SHP77 (cell line): ENCODE measurements around the gene TNFRSF25.
"Not testable (repeated sequence)": the region's sequence is repeated elsewhere in the genome, so short reads cannot be mapped to it uniquely, and the experiment has no call there.

Experiments
- DNase-seq, 2 experiments: peaks; one replicate each; lab custom pipeline; 2025; lab: John Stamatoyannopoulos, UW

Gene TNFRSF25

DNA sequence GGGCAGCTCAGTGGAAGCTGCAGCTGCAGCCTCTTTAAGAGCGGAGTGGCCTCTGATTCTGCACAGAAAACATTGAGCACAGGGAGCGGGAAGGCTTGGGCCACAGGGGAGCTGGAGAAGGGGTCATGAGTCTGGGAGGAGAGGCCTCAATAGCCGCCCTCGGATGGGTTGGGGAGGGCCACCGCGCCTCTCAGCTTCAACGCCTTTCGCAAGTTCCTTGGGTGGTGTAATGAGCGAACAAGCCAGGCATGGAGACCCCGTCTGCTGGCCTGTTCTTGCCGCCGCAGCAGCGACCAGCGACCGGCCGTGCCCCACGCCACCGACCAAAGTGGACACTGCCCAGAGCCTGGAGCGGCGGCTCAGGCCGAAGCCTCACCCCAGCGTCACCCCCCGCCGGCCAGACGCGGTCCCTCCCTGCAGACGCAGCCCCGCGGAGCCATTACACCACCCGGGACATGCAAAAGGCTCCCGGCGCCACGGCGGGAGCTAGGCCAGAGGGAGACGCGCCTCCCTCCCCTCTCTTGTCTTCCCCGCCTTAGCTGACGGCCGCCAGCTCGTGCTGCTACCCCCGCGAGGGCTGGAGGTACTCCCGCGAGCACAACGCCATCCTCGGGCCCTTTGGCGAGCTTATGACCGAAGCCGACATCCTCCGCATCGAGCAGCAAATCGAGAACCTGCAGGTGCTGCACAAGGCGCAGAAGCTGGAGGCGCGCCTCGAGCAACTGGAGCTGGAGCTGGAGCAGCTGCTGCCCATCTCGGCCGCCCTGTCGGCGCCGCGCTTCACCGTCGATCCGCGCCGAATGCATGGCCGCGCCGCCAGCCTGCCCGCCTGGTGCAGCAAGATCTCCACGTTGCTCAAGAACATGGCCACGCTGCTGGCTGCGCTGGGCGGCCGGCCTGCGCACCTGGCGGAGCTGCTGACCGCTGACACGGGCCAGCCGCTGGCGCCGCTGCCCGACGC lies 11.8 kb downstream of the TNFRSF25 start:
- not testable (repeated sequence) for DNase-seq

DNA sequence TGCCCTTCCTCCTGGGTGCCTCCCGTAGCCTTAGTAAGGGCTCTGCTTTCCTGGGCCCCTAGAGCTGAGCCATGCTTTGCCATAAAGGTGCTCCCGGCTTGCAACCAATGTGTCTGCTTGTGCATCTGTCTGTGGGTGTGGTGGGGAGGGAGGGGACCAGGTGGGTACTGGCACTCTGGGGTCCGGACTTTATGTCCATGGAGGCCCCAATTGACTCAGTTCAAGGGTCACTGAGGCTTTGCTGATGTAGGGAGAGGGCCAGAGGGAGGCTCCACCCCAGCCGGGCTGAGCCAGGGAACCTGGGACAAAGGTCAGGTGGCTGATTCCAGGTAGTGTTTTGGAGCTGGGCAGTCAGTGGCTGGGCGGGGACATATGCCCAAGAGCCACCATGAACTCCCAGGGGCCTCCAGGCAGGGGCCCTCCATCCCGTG lies 15.0 kb downstream of the TNFRSF25 start:
- no peak for DNase-seq

DNA sequence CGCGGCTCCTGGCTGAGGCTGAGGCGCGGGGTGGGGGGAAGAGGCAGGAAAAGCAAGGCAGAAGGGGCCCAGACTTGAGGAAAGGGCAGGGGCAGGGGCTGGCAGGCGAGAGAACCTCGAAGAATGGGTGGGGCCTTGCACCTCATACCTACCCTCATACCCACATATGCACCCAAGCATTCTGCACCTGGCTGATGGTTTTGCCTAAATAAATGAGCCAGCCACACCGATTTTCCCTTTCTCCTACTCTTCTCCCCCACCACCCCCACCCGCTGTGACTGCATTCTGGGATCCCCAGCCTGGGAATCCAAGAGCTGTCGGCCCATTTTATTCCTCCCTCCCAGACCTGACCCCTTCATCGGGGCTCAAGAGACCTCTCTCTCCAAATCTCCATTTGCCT lies 15.5 kb downstream of the TNFRSF25 start:
- not testable (repeated sequence) for DNase-seq

DNA sequence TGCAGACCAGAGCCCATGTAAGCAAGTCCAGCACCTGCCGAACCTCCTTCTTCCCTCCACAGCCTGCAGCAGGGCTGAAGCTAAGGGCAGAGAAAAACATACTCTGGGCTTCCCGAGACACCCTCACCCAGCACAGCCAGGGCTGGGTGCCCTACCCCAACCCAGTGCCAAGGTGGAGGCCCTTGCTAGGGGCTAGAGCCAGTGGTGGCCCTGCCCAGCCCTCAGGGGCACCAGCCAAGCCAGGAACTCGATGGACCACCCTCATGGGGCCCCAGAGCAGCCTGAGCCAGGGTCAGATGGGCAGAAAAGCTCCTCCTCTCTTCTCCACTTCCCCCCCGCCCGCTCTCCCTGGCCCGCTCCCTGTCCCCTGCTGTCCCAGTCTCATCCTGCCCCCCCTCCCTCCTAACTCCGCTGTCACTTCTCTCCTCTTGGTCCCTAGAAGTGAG lies 15.9 kb downstream of the TNFRSF25 start:
- DNase-seq: no peak

DNA sequence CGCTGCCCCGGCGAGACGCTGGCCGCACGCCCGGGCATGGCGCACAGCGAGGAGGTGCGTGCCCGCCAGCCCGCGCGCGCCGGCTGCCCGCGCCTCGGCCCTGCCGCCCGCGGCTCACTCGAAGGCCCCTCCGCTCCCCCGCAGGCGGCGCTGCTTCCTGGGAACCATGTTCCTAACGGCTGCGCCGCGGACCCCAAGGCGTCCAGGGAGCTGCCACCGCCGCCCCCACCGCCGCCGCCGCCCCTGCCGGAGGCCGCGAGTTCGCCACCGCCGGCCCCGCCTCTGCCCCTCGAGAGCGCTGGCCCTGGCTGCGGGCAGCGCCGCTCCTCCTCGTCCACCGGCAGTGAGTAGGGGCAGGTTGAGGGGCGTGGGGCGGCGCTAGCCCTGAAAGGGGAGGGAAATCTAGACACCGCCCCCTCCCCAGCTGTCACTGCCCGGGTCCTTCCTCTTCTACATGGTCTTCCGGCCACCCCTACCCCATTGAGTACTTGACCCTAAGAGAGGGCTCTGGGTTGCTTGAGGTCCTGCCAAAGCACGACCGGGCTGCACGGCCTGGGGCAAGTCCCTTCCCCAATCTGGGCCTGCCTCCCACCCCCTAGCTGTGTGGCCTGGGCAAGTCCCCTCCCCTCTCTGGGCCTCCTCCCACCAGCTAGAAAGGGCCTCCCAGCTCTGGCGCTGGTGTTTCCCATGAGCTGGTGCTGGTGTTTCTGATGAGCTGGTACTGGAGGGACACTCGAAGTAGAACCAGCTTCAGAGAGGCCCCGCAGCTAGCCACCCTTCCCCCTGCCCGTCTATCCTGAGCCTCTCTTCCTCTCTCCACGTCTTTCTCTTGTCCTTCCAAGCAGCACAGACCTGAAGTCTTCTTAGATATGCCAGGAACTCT lies 17.0 kb downstream of the TNFRSF25 start:
- peak; percentile 36 to 52 for DNase-seq

DNA sequence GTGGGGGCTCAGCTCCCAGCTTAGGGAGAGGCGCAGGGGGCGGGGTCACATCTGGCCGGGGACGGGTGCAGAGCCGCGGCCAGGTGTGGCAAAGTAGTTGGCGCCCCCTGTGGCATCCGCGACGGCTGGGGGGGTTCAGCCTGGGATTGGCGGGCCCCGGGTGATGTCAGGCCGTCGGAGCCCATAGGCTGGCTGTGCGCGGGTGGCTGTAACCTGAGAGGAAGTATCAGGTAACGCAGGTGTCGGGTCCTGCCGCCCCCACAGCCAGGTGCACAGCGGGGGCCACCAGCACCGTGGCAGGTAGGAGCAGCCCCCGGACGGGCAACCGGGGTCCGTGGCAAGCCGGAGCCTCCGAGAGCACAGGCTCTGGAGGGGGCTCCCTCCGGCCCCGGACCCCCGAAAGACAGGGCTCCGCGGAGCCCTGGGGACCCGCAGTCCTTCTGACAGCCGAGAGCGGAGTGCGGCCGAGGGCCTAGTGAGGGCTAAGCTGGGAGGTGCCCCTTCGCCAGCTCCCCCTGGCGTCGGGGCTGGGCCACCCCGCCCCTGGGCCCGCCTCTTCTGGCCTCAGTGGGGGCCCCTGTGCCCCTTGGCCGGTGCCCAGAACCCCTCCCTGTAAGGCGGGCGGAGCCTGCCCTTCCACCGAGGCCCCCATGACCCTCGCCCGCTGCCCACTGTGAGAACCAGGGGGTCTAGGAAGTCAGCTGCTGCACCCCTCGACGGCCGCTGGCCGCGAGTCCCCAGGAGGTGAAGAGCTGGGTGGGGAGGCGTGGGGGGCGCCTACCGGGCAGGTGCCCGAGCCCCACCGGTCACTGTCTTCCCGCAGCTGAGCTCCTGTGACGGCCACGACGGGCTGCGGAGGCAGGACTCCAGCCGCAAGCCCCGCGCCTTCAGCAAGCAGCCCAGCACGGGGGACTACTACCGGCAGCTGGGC lies 17.9 kb downstream of the TNFRSF25 start:
- no peak for DNase-seq

DNA sequence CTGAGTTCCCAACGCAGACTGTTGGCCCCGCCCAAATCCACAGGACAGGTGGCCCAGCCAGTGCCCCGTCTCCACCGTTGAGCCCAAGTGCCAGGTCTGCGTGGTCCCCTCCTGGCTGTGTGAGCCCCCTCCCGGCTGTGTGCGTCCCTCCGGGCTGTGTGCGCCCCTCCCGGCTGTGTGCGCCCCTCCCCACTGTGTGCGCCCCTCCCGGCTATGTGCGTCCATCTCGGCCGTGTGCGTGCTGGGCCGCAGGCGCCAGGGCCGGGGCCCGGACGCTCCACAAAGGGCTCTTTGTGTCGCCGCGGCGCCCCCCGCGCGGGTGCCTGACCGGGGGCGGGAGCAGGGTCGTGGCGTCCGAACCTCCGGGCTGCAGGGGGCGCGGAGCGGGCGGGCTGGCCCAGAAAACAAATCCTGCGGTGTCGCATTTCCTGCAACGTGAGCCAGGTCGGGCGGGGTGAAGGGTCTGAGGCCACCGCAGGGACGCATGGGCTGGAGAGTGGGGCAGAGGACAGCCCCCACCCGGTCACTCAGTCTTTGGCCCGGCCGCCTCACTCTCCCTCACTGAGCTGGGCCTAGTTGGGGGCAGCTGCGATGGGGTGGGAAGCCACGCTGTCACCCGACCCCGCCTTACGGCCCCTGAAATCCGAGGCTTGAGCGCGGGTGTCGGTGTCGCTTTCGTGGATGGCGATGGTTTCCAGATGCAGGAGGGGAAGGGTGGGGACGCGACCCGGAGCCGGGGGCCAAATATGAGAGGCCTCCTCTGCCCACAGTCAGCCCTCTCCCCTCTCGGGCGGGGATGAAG lies 18.8 kb downstream of the TNFRSF25 start:
- DNase-seq: no peak

DNA sequence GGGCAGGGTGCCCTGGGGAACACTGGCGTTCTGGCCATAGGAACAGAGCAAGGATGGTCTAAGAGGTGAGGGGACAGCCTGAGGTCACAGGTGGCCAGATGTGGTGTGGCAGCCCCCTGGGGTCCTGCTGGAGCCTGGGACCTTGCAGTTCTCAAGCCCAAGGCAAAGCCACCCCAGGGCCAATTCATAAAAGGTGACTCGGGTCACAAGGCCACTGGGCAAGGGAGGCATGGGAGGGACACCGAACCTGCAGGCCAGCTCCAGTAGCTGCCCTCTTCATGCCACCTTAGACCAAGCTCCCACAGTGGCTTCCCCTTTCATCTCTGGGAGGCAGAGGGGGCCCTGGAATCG lies 19.3 kb downstream of the TNFRSF25 start:
- DNase-seq: no peak

DNA sequence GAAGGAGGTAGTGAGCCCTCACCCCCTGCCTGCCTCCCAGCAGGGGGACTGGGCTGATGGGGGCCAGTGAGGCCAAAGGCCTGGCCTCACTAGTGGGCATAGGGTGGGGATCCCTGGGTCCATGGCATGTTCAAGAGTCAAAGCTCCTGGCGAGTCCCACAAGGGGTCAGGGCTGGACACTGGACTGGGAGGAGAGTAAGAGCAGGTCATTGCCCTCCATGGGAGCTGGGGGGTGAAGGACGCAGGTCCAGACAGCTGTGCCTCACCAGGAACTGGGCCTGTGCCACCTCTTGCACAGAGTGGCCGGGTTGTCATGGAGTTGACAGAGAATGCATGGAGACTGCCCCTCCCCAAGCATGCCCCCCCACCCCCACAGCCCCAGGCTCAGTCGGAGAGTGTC lies 20.0 kb downstream of the TNFRSF25 start:
- DNase-seq: not testable (repeated sequence)

DNA sequence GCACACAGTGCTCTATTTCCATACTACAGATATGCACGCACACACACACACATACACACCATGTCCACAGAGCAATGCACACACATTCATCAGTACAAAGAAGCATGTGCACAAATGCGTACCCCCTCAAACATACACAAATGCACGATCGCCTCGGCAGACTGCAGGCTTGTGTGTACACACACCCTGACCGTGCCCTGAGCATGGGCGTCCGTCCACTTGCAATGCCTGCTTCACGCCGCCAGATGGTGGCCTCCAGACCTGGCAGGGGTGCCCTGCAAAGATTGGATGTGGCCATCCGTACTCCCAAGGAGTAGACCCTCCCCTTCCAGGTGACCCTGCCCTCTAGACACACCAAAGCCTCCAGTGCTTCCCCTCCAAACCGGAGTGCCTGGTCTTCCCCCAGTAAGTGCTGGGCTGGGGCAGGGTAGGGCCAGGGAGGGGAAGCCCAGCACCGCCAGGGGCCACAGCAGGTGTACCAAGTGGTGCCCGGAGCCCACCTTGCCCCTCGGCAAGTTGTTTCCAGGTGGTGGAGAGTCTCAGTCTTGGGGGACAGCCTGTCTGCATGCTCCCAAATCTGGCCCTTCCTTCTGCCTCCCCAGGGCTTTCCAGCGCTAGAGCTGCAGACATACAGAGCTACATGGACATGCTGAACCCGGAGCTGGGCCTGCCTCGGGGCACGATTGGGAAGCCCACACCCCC lies 20.8 kb downstream of the TNFRSF25 start:
- DNase-seq: peak; percentile 14 to 61

DNA sequence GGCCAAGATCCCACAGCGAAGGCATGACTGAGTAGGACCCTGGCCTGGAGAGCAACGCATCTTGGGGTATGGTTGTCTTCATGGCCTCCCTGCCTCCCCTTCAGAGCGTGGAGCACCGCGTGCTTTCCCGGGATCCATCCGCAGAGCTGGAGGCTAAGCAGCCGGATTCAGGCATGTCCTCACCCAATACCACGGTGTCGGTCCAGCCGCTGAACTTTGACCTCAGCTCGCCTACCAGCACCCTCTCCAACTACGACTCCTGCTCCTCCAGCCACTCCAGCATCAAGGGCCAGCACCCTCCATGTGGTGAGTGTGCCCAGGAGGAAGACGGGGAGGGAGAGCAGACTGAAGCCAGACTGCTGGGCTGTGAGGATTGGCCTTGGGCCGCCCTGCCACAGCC lies 21.6 kb downstream of the TNFRSF25 start:
- no peak for DNase-seq

DNA sequence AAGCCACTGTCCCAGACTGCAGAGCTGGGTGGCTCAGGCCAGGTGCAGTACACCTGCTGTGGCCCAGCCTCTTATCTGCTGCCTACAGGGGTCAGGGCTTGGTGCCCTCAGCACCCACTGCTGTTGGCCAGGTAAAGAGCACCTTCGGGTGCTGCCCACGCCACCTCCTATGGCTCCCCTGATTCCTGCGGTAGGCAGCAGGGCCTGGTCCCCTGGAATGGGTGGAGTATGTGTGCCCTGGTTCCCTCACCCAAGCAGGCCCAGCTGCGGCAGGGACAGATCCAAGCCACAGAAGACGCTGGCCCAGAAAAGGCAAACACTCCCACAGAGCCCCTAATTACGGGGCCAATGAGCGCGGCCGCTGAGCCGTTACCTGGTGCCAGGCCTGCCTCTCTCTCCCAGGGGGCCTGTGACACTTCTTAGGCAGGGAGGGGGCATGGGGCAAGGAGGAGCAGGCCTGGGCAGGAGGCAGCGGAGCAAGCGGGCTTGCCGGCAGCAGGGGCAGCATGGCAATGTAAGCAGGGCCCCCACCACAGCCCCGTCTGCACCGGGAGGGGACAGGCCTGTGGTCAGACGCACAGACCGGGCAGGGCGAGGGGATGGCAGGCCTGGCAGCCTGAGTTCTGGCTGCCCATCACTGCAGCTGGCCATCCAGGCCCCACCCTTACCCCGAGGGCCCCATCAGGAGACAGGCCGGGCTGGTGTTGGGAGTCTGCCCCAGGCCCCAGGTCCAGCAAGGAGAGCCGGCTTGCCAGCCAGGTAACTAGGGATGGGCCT lies 22.4 kb downstream of the TNFRSF25 start:
- DNase-seq: no peak

DNA sequence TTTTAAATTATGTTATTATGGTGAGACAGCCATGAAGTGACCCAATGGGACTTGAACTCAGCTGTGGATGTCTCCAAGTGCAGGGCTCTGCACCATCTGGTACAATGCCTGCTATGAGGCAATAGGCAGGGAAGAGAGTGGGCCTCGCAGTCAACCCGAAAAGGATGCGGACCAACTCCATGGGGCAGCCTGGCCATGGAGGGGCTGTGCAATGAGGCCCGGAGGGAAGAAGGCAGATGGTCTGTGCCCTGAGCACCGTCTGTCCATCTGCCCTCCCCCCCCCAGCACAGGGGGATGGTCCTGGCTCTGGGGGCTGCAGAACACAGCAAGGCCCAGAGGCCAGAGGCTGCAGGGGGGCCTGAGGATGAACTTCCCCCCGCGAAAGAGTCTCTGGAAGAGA lies 24.4 kb downstream of the TNFRSF25 start:
- DNase-seq: no peak

DNA sequence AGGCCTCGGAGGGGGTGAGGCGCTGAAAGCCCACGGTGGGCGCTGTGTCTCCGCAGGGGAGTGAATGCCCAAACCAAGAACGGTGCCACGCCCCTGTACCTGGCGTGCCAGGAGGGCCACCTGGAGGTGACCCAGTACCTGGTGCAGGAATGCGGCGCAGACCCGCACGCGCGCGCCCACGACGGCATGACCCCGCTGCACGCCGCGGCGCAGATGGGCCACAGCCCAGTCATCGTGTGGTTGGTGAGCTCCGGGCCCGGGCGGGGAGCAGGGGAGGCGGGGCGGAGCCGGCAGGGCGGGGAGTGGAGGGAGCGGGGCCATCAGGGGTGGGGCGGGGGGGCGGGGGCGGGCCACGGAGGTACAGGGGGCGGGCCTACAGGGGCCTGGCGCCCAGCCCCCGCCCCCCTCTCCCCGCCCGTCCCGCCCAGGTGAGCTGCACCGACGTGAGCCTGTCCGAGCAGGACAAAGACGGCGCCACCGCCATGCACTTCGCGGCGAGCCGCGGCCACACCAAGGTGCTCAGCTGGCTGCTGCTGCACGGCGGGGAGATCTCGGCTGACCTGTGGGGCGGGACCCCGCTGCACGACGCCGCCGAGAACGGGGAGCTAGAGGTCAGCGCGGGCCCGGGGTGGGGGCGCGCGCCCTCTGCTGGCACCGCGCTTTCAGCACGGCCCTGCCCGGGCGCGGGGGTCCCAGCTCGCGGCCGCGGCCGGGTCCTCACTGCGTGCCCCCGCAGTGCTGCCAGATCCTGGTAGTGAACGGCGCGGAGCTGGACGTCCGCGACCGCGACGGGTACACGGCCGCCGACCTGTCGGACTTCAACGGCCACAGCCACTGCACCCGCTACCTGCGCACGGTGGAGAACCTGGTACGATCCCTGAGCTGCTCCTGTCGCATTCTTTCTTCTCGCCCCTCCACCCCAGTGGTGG lies 25.5 kb downstream of the TNFRSF25 start:
- no peak for DNase-seq

DNA sequence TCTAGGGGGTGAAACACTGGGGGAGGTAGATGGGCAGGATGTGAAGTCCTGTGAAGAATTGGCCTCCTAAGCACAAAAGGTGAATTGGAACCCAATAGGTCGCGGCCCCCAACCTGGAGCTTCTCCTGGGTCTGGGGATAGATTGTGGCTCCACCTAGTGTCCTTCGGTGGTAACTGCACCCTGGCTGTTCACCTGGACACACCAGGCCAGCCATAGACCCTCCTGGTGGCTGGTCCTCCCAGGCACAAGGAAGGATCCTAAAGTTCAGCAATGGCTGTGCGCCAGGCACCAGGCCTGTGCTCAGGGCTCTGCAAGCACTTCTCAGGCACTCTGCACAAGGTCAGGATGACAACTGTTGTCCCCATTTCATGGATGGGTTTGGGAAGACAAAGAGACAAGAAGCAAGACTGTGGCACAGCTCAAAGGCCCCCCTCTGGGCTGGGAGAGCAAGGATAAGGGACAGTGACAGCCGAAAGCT lies 27.9 kb downstream of the TNFRSF25 start:
- DNase-seq: peak; percentile 34 to 36

DNA sequence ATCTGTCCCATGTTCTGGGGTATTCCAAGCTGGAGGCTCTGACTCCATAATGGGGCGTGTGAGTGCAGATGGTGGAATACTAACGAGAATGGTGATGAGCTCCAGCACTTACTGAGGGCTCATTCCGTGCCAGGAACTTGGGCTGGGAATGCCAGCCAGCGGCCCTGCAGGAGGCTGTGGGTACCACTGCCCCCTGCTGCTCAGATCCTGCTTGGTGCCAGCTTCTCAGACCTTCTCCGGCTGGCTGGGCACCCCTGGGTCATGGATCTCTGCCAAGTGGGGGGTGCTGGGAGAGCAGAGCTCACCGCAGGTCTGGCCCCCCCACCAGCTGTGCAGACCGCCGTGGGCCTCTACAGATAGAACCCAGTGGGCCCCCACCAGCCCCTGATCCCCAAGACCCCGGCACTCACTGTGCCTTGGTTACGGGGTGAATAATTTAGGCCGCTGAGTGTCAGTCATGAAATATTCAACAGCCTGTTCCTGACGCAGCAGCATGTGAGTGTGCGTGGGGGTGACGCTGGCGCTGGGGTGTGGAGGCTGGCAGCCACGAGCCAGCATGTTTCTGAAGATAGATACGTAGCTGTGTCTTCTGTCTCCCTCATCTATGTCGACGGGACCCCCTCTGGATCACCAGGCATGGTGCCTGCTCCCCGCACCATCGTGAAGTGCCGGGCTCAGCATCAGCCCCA lies 28.8 kb downstream of the TNFRSF25 start:
- peak in 1 of 2 experiments; percentile 23 for DNase-seq

DNA sequence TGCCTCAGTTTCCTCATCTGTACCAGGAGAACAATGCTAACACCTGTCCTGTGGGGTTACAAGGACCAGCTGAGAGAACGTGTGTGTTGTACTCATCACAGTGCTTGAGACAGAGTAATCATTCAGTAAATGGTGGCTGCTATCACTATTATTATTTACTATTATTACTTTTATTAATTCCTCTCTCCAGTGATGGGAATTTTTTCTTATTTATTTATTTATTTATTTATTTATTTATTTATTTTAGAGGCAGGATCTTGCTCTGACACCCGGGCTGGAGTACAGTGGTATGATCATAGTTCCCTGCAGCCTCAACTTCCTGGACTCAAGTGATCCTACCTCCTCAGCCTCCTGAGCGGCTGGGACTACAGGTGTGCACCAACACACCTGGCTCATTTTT lies 29.7 kb downstream of the TNFRSF25 start:
- DNase-seq: not testable (repeated sequence)
